H9 (cell line): Measurements from ENCODE around the gene ENPEP. TPM values are rescaled to one million over a fixed set of nuclear protein-coding genes. Genes with fewer than 3 reads are reported as not detected.

Experiments
- DNase-seq: peaks from one replicate; pipeline ENCODE4 v3.0.0-alpha.2; 2017
- H2AFZ ChIP-seq: one replicate; pipeline ENCODE4 v1.6.1; 2013; ENCODE audit warnings: mild to moderate bottlenecking, low read length, control low read depth, moderate library complexity
- H2AK5ac ChIP-seq: 2 replicates; pipeline ENCODE4 v1.6.1; 2013; ENCODE audit warnings: low read length, control low read depth, mixed read lengths; ENCODE audit not compliant: insufficient read length
- H2BK120ac ChIP-seq: one replicate; pipeline ENCODE4 v1.6.1; 2013; ENCODE audit warnings: low read depth, mild to moderate bottlenecking, low read length, control low read depth, inconsistent platforms; ENCODE audit not compliant: poor library complexity, severe bottlenecking
- H2BK12ac ChIP-seq: 2 replicates; pipeline ENCODE4 v1.6.1; 2013; ENCODE audit warnings: low read length, control low read depth, mixed read lengths, low read depth; ENCODE audit not compliant: insufficient read length
- H2BK15ac ChIP-seq: 2 replicates; pipeline ENCODE4 v1.6.1; 2013; ENCODE audit warnings: low read depth, low read length, control low read depth
- H2BK20ac ChIP-seq: one replicate; pipeline ENCODE4 v1.6.1; 2013; ENCODE audit warnings: low read depth, mild to moderate bottlenecking, low read length, control low read depth, inconsistent platforms; ENCODE audit not compliant: poor library complexity, severe bottlenecking
- H2BK5ac ChIP-seq: 2 replicates; pipeline ENCODE4 v1.6.1; 2013; ENCODE audit warnings: low read length, control low read depth, mixed read lengths; ENCODE audit not compliant: insufficient read length
- H3K14ac ChIP-seq: 2 replicates; pipeline ENCODE4 v1.6.1; 2013; ENCODE audit warnings: low read length, control low read depth; ENCODE audit not compliant: insufficient read depth
- H3K18ac ChIP-seq: 2 replicates; pipeline ENCODE4 v1.6.1; 2013; ENCODE audit warnings: low read depth, mild to moderate bottlenecking, mixed read lengths, low read length, control low read depth; ENCODE audit not compliant: insufficient read length
- H3K23ac ChIP-seq: 2 replicates; pipeline ENCODE4 v1.6.1; 2013; ENCODE audit warnings: low read length, control low read depth, mixed read lengths, low read depth; ENCODE audit not compliant: insufficient read length
- H3K23me2 ChIP-seq: 2 replicates; pipeline ENCODE4 v1.6.1; 2013; ENCODE audit warnings: low read depth, mild to moderate bottlenecking, mixed read lengths, low read length, control low read depth; ENCODE audit not compliant: insufficient read length, poor library complexity, severe bottlenecking
- H3K27ac ChIP-seq: 2 replicates; pipeline ENCODE4 v1.5.1; 2013; ENCODE audit warnings: low read length, control low read depth, mixed read lengths, low read depth; ENCODE audit not compliant: insufficient read length
- H3K27me3 ChIP-seq: 2 replicates; pipeline ENCODE4 v1.6.1; 2013; ENCODE audit warnings: low read length, control low read depth, inconsistent platforms; ENCODE audit not compliant: insufficient read depth
- H3K4ac ChIP-seq: 2 replicates; pipeline ENCODE4 v1.6.1; 2013; ENCODE audit warnings: low read depth, mild to moderate bottlenecking, control low read depth, inconsistent platforms, low read length, moderate library complexity
- H3K4me1 ChIP-seq: 2 replicates; pipeline ENCODE4 v1.6.1; 2013; ENCODE audit warnings: low read length, control low read depth, inconsistent platforms; ENCODE audit not compliant: insufficient read depth
- H3K4me2 ChIP-seq: 2 replicates; pipeline ENCODE4 v1.6.1; 2013; ENCODE audit warnings: low read length, control low read depth, mixed read lengths; ENCODE audit not compliant: insufficient read length, insufficient read depth
- H3K56ac ChIP-seq: 2 replicates; pipeline ENCODE4 v1.6.1; 2013; ENCODE audit warnings: low read depth, mild to moderate bottlenecking, mixed read lengths, low read length, control low read depth; ENCODE audit not compliant: insufficient read length
- H3K79me1 ChIP-seq: 2 replicates; pipeline ENCODE4 v1.6.1; 2013; ENCODE audit warnings: low read depth, mild to moderate bottlenecking, moderate library complexity, low read length, control low read depth, inconsistent platforms; ENCODE audit not compliant: insufficient read depth, poor library complexity, severe bottlenecking
- H3K79me2 ChIP-seq: 2 replicates; pipeline ENCODE4 v1.6.1; 2013; ENCODE audit warnings: low read length, control low read depth, inconsistent platforms; ENCODE audit not compliant: insufficient read depth
- H3K9ac ChIP-seq: 2 replicates; pipeline ENCODE4 v1.6.1; 2013; ENCODE audit warnings: low read length, control low read depth, mixed read lengths; ENCODE audit not compliant: insufficient read length; ENCODE audit errors: extremely low read depth
- H3K9me3 ChIP-seq: one replicate; pipeline ENCODE4 v1.6.1; 2013; ENCODE audit warnings: low read depth, low read length, inconsistent platforms; ENCODE audit not compliant: control insufficient read depth
- H3T11ph ChIP-seq: one replicate; pipeline ENCODE4 v1.6.1; 2013; ENCODE audit warnings: mild to moderate bottlenecking, low read length, control low read depth, inconsistent platforms
- H4K20me1 ChIP-seq: one replicate; pipeline ENCODE4 v1.6.1; 2013; ENCODE audit not compliant: control insufficient read depth, insufficient read length, insufficient read depth
- H4K5ac ChIP-seq: 2 replicates; pipeline ENCODE4 v1.6.1; 2013; ENCODE audit warnings: low read depth, mild to moderate bottlenecking, mixed read lengths, low read length, control low read depth; ENCODE audit not compliant: insufficient read length
- H4K8ac ChIP-seq: replicated peaks from 2 replicates; pipeline ENCODE4 v1.6.1; 2013; ENCODE audit warnings: low read length, control low read depth, mixed read lengths, low read depth; ENCODE audit not compliant: insufficient read length
- H4K91ac ChIP-seq: 2 replicates; pipeline ENCODE4 v1.6.1; 2013; ENCODE audit warnings: low read depth, mild to moderate bottlenecking, moderate library complexity, mixed read lengths, low read length, control low read depth; ENCODE audit not compliant: insufficient read length
- H3K27ac Mint-ChIP-seq, 3 experiments: 2 replicates in 2 of 3; 3 replicates in 1 of 3; pipeline ENCODE4 v1.8.0; 2020 to 2021; ENCODE audit warnings: mixed read lengths in 3 of 3, mild to moderate bottlenecking in 1 of 3, moderate library complexity in 1 of 3
- H3K27me3 Mint-ChIP-seq: 2 replicates; pipeline ENCODE4 v1.8.0; 2021; ENCODE audit warnings: low read depth, mild to moderate bottlenecking, moderate library complexity, mixed read lengths
- H3K36me3 Mint-ChIP-seq, 3 experiments: 2 replicates in 2 of 3; 3 replicates in 1 of 3; pipeline ENCODE4 v1.8.0; 2020 to 2021; ENCODE audit warnings: low read depth in 3 of 3, mixed read lengths in 3 of 3; ENCODE audit not compliant: insufficient read depth in 1 of 3
- H3K4me1 Mint-ChIP-seq, 2 experiments: 2 replicates each; pipeline ENCODE4 v1.8.0; 2020; ENCODE audit warnings: mixed read lengths in 2 of 2
- H3K4me3 Mint-ChIP-seq, 2 experiments: 2 replicates in 1 of 2; 3 replicates in 1 of 2; pipeline ENCODE4 v1.8.0; 2020 to 2021; ENCODE audit warnings: mild to moderate bottlenecking in 2 of 2, mixed read lengths in 2 of 2, moderate library complexity in 1 of 2
- H3K9me3 Mint-ChIP-seq, 2 experiments: 2 replicates in 1 of 2; 3 replicates in 1 of 2; pipeline ENCODE4 v1.8.0; 2020; ENCODE audit warnings: mild to moderate bottlenecking in 2 of 2, mixed read lengths in 2 of 2, moderate library complexity in 1 of 2
- CTCF ChIP-seq: fragments of 200-600 bp; sonication (generic); conservative IDR thresholded peaks from 3 replicates; pipeline ENCODE4 v1.8.0; 2021; ENCODE audit warnings: antibody characterized with exemption, mild to moderate bottlenecking
- WGBS: extraction: QIAGEN DNeasy Blood & Tissue Kit; methylation state at CpG from one replicate; pipeline ENCODE4 v1.1.7; 2013; ENCODE audit warnings: missing lambda C conversion rate, low lambda C conversion rate, mixed read lengths; ENCODE audit not compliant: insufficient read length; ENCODE audit errors: extremely low coverage; 5-methylcytosine and 5-hydroxymethylcytosine counted together
- total RNA-seq: library from RNA; stranded (reverse); gene quantifications from 2 replicates; pipeline ENCODE4 v1.2.1, GENCODE V29; 2021

The ENPEP gene
- total RNA-seq, 1 experiment from 2014 or later = 0.44 TPM

GRCh38 chr4:110512901-110513300 is 36.9 kb downstream of the ENPEP start:
- Histone ChIP-seq H3K56ac (no peak overlapping the region), H3K79me1 (no peaks in the 10 kb centered on the region), H2AK5ac (no peak overlapping the region), H3K9me3 (no peaks in the 10 kb centered on the region), H2AFZ (no peak overlapping the region), H2BK5ac (no peak overlapping the region), H2BK15ac (no peak overlapping the region), H4K91ac (no peak overlapping the region), H4K5ac (no peak overlapping the region), H3K27me3 (no peaks in the 10 kb centered on the region), H3K18ac (no peak overlapping the region), H2BK12ac (no peak overlapping the region), H2BK20ac (no peak overlapping the region), H3K4me2 (no peak overlapping the region), H3K4me1 (no peaks in the 10 kb centered on the region), H3K79me2 (no peaks in the 10 kb centered on the region), H3T11ph (no peak overlapping the region), H3K23ac (no peak overlapping the region), H3K9ac (no peak overlapping the region), H3K4ac (no peak overlapping the region), H3K23me2 (no peaks in the 10 kb centered on the region), H3K14ac (no peak overlapping the region), H3K27ac (no peak overlapping the region), H4K8ac (no peak overlapping the region), H4K20me1 (no peaks in the 10 kb centered on the region), H2BK120ac (no peak overlapping the region)
- H3K9me3 Mint-ChIP-seq = no peaks in the 10 kb centered on the region
- no peak for TF ChIP-seq CTCF
- H3K4me1 Mint-ChIP-seq = peaks cover 4 to 5% of the 10 kb centered on the region in 2 experiments
- no peaks in the 10 kb centered on the region for H3K36me3 Mint-ChIP-seq
- H3K27me3 Mint-ChIP-seq = no peaks in the 10 kb centered on the region
- no CpG with 5 or more reads among the region's 3 CpGs for WGBS
- no peak for DNase-seq
- H3K27ac Mint-ChIP-seq = no peak overlapping the region
- no peak overlapping the region for H3K4me3 Mint-ChIP-seq
